A673 (cell line): ENCODE measurements around the gene OS9.

Source experiments
- CTCF ChIP-seq: fragments of 300-800, 200-600 bp; sonication (generic); conservative IDR thresholded peaks from 2 replicates; pipeline ENCODE4 v1.5.1; 2017; ENCODE audit warnings: low read depth, mild to moderate bottlenecking, antibody characterized with exemption, low read length, moderate library complexity, mixed read lengths
- EZH2 ChIP-seq: fragments of 200-600 bp; sonication (generic); IDR thresholded peaks from 2 replicates; pipeline ENCODE4 v1.6.1; 2017; ENCODE audit warnings: borderline replicate concordance, low read depth, mild to moderate bottlenecking, mixed read lengths, antibody characterized with exemption, low read length; ENCODE audit not compliant: poor library complexity, severe bottlenecking

DNA sequence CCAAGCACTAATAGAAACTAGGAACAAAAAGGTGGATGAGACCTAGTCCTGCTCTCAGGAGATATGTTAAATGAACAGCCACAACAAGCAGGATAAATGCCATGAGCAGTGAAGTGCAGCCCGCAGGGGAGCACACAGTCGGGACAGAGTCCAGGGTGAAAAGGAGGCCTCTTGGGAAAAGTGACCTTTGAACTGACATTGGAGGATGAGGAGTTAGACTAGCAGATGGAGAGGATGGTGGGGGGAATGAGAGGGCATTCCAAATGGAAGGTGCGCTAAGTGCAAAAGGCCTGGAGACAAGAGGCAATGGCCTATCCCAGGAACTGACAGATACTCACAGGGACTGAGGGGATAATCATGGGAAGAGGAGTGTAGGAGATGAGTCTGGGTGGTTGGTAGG, 4.5 kb downstream of the OS9 start:
- TF ChIP-seq CTCF (no peak), EZH2 (no peak)
